HCT116 (cell line): Measurements from ENCODE around the gene NUP42. TPM values are rescaled to one million over a fixed set of nuclear protein-coding genes. Genes with fewer than 3 reads are reported as not detected.

ENCODE experiments used
- ATAC-seq: fragments of 200-7000 bp; cut with Tn5 transposase; 2 replicates; pipeline ENCODE4 v1.9.1; 2020; ENCODE audit warnings: mild to moderate bottlenecking, moderate library complexity
- BruUV-seq: library from RNA; stranded (reverse); fragments of 400-500 nt; replicated peaks from 2 replicates; lab custom pipeline; 2021; lab: Mats Ljungman, UMichigan
- CTCF ChIA-PET: fragments of 300-600 bp; sonication (Branson Sonifier 250); formaldehyde crosslinking; loops from one replicate; lab custom pipeline; 2021; ENCODE audit warnings: antibody characterized with exemption; lab: Charles Lee
- POLR2A ChIA-PET: fragments of 300-600, 350-600 bp; sonication (Branson Sonifier 250); formaldehyde crosslinking; loops from one replicate; lab custom pipeline; 2021; ENCODE audit warnings: antibody characterized with exemption; lab: Charles Lee
- RAD21 ChIA-PET, 2 experiments: fragments of 300-600 bp; sonication (Branson Sonifier 250); formaldehyde crosslinking; loops; one replicate each; lab custom pipeline; 2023; ENCODE audit warnings: low total read pairs in 2 of 2; ENCODE audit not compliant: uncharacterized antibody in 2 of 2, unreplicated experiment in 2 of 2, low non-redundant PET in 1 of 2; lab: Charles Lee
- DNase-seq: peaks from one replicate; pipeline ENCODE4 v3.0.0-alpha.2; 2010; ENCODE audit warnings: low read depth, low spot score
- H2AFZ ChIP-seq: fragments of 200-600 bp; shearing (Covaris generic), sonication (generic); 2 replicates; pipeline ENCODE4 v1.6.1; 2017; ENCODE audit warnings: low read depth, mixed run types, mixed read lengths, antibody characterized with exemption, low read length; ENCODE audit not compliant: poor library complexity, severe bottlenecking
- H3K27ac ChIP-seq: 2 replicates; pipeline ENCODE4 v1.5.1; 2012; ENCODE audit warnings: low read depth, low read length
- H3K27me3 ChIP-seq: fragments of 200-600 bp; sonication (generic); 2 replicates; pipeline ENCODE4 v1.6.1; 2016; ENCODE audit warnings: mixed run types, low read length, mixed read lengths; ENCODE audit not compliant: insufficient read depth
- H3K36me3 ChIP-seq, 2 experiments: fragments of 200-500 bp in 1 of 2; fragments of 200-600 bp in 1 of 2; sonication (Bioruptor generic) in 1 of 2; sonication (generic) in 1 of 2; 2 replicates each; pipeline versions ENCODE4 v1.5.1 to v1.6.1; 2014 to 2016; ENCODE audit warnings: low read length in 2 of 2, inconsistent platforms in 1 of 2, mixed read lengths in 1 of 2, mixed run types in 1 of 2; ENCODE audit not compliant: insufficient read depth in 2 of 2, control insufficient read depth in 1 of 2
- H3K4me1 ChIP-seq, 2 experiments: fragments of 200-600 bp in 1 of 2; sonication (generic) in 1 of 2; 2 replicates each; pipeline versions ENCODE4 v1.5.1 to v1.6.1; 2012 to 2017; ENCODE audit warnings: low read length in 2 of 2, inconsistent platforms in 1 of 2, mild to moderate bottlenecking in 1 of 2, mixed read lengths in 1 of 2, mixed run types in 1 of 2, moderate library complexity in 1 of 2; ENCODE audit not compliant: insufficient read depth in 2 of 2, control insufficient read depth in 1 of 2
- H3K4me2 ChIP-seq: fragments of 200-600 bp; sonication (generic); 2 replicates; pipeline ENCODE4 v1.6.1; 2017; ENCODE audit warnings: mixed run types, low read length, mixed read lengths
- H3K4me3 ChIP-seq, 2 experiments: fragments of 200-600 bp in 1 of 2; sonication (generic) in 1 of 2; replicated peaks in 1 of 2; 2 replicates each; pipeline ENCODE4 v1.5.1; 2011 to 2016; ENCODE audit warnings: low read length in 2 of 2, control low read depth in 1 of 2, low read depth in 1 of 2, mild to moderate bottlenecking in 1 of 2, mixed read lengths in 1 of 2, mixed run types in 1 of 2
- H3K79me2 ChIP-seq: fragments of 200-600 bp; sonication (generic); 2 replicates; pipeline ENCODE4 v1.6.1; 2017; ENCODE audit warnings: mild to moderate bottlenecking, mixed run types, low read length, moderate library complexity, mixed read lengths; ENCODE audit not compliant: insufficient read depth
- H3K9ac ChIP-seq: fragments of 200-600 bp; sonication (generic); 2 replicates; pipeline ENCODE4 v1.6.1; 2016; ENCODE audit warnings: low read length, mixed read lengths
- H3K9me2 ChIP-seq: fragments of 200-600 bp; sonication (generic), shearing (Covaris generic); 2 replicates; pipeline ENCODE4 v1.6.1; 2017; ENCODE audit warnings: mixed run types, mild to moderate bottlenecking, moderate library complexity; ENCODE audit not compliant: insufficient read depth
- H3K9me3 ChIP-seq, 2 experiments: fragments of 200-500 bp in 1 of 2; fragments of 200-600 bp in 1 of 2; sonication (Bioruptor generic) in 1 of 2; sonication (generic) in 1 of 2; 2 replicates each; pipeline ENCODE4 v1.6.1; 2014 to 2017; ENCODE audit warnings: low read length in 2 of 2, mixed read lengths in 2 of 2, inconsistent platforms in 1 of 2, low read depth in 1 of 2, mild to moderate bottlenecking in 1 of 2, mixed run types in 1 of 2, moderate library complexity in 1 of 2; ENCODE audit not compliant: control insufficient read depth in 1 of 2, insufficient read depth in 1 of 2
- H4K20me1 ChIP-seq: fragments of 200-600 bp; sonication (generic), shearing (Covaris generic); 2 replicates; pipeline ENCODE4 v1.6.1; 2017; ENCODE audit warnings: mixed run types, mild to moderate bottlenecking, moderate library complexity; ENCODE audit not compliant: insufficient read depth
- EGR1 ChIP-seq: IDR thresholded peaks from 2 replicates; pipeline ENCODE4 v1.6.1; 2012; ENCODE audit warnings: low read depth
- ELF1 ChIP-seq: IDR thresholded peaks from 2 replicates; pipeline ENCODE4 v1.6.1; 2012; ENCODE audit warnings: low read depth, borderline replicate concordance
- EZH2 ChIP-seq: fragments of 200-600 bp; sonication (generic); IDR thresholded peaks from 2 replicates; pipeline ENCODE4 v1.6.1; 2017; ENCODE audit warnings: antibody characterized with exemption, mixed run types
- EZH2phosphoT487 ChIP-seq: fragments of 200-600 bp; IDR thresholded peaks from 2 replicates; pipeline ENCODE4 v1.6.1; 2018; ENCODE audit warnings: antibody characterized with exemption, borderline replicate concordance
- FOSL1 ChIP-seq: IDR thresholded peaks from 2 replicates; pipeline ENCODE4 v1.6.1; 2012; ENCODE audit warnings: low read depth
- RAD21 ChIP-seq: IDR thresholded peaks from 2 replicates; pipeline ENCODE4 v1.6.1; 2012; ENCODE audit warnings: low read depth, mild to moderate bottlenecking
- SIN3A ChIP-seq: IDR thresholded peaks from 2 replicates; pipeline ENCODE4 v1.6.1; 2012; ENCODE audit warnings: low read depth
- SP1 ChIP-seq: IDR thresholded peaks from 2 replicates; pipeline ENCODE4 v1.6.1; 2012; ENCODE audit warnings: low read depth
- ZNF274 ChIP-seq: fragments of 200-500 bp; sonication (Bioruptor generic); IDR thresholded peaks from 2 replicates; pipeline ENCODE4 v1.6.1; 2014; ENCODE audit warnings: mild to moderate bottlenecking, low read depth, low read length, inconsistent platforms
- intact Hi-C: fragments of 100-400 bp; cut with micrococcal nuclease; formaldehyde crosslinking; loops from 2 replicates; pipeline ENCODE4 v1.10.0; 2022
- total RNA-seq: library from RNA; stranded (reverse); gene quantifications from one replicate; pipeline ENCODE4 v1.2.1, GENCODE V29; 2021; ENCODE audit not compliant: unreplicated experiment
- TF ChIP-seq, protein P1 (sequence below), 3 experiments: fragments of 200-600 bp in 1 of 3; sonication (generic) in 1 of 3; IDR thresholded peaks in 2 of 3; conservative IDR thresholded peaks in 1 of 3; 2 replicates each; pipeline ENCODE4 v1.5.1; 2012 to 2017; ENCODE audit warnings: low read depth in 2 of 3, low read length in 2 of 3, antibody characterized with exemption in 1 of 3, borderline replicate concordance in 1 of 3, control low read depth in 1 of 3, mild to moderate bottlenecking in 1 of 3, mixed read lengths in 1 of 3, mixed run types in 1 of 3, moderate library complexity in 1 of 3; ENCODE audit not compliant: insufficient read depth in 1 of 3
- TF ChIP-seq, protein P2 (sequence below): IDR thresholded peaks from 2 replicates; pipeline ENCODE4 v1.6.1; 2011; ENCODE audit warnings: mild to moderate bottlenecking, low read length, moderate library complexity; ENCODE audit not compliant: insufficient replicate concordance; ENCODE audit errors: extremely low read depth
- TF ChIP-seq, protein P3 (sequence below): IDR thresholded peaks from 2 replicates; pipeline ENCODE4 v1.6.1; 2012

The NUP42 gene
- total RNA-seq, 1 experiment from 2014 or later = 36.5 TPM

DNA sequence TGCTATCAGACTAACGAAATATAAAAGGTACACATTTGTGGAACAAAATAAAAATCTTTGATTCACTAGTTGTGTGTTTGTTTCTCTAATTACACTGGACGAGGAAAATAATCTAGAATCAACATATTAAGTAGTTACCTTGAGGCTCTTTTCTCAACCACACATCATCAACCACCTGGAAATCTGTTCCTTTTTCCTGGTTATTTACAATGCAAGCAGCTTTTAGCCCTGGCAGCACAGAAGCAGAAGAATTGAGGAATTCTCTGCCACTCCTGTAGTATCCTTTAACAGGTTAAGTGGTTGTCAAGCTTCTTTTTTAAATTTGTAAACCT, 23.7 kb downstream of the NUP42 start:
- DNase-seq = no peak
- no peak overlapping the region for H3K4me3 ChIP-seq
- intact Hi-C loops = no loop called here
- peaks cover 0 to 6% of the 10 kb centered on the region in 2 experiments; a peak in 2 of 4 replicates for H3K36me3 ChIP-seq
- BruUV-seq = no TSS peak
- H3K9ac ChIP-seq = no peak overlapping the region
- TF ChIP-seq ZNF274 (no peak), ELF1 (no peak)
- TF ChIP-seq, protein P1, sequence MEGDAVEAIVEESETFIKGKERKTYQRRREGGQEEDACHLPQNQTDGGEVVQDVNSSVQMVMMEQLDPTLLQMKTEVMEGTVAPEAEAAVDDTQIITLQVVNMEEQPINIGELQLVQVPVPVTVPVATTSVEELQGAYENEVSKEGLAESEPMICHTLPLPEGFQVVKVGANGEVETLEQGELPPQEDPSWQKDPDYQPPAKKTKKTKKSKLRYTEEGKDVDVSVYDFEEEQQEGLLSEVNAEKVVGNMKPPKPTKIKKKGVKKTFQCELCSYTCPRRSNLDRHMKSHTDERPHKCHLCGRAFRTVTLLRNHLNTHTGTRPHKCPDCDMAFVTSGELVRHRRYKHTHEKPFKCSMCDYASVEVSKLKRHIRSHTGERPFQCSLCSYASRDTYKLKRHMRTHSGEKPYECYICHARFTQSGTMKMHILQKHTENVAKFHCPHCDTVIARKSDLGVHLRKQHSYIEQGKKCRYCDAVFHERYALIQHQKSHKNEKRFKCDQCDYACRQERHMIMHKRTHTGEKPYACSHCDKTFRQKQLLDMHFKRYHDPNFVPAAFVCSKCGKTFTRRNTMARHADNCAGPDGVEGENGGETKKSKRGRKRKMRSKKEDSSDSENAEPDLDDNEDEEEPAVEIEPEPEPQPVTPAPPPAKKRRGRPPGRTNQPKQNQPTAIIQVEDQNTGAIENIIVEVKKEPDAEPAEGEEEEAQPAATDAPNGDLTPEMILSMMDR (IDR thresholded peaks at IDR 0.05 in 2 of 3, conservative IDR thresholded peaks at IDR 0.05 in 1 of 3; ENCODE audit: borderline replicate concordance in 1 of 3, insufficient read depth in 1 of 3, low read depth in 2 of 3, low read length in 2 of 3) = no peak
- TF ChIP-seq, all 23 proteins: peak for 0
- H3K79me2 ChIP-seq = no peaks in the 10 kb centered on the region
- CTCF ChIA-PET = no interaction called here
- H3K4me2 ChIP-seq = no peak overlapping the region
- H3K27me3 ChIP-seq = no peaks in the 10 kb centered on the region
- H3K9me3 ChIP-seq = no peaks in the 10 kb centered on the region
- no peaks in the 10 kb centered on the region for H3K4me1 ChIP-seq
- ATAC-seq = no peak
- POLR2A ChIA-PET = no interaction called here
- RAD21 ChIA-PET = no interaction called here
- no peaks in the 10 kb centered on the region for H3K9me2 ChIP-seq
- H3K27ac ChIP-seq = no peak overlapping the region
- H2AFZ ChIP-seq = no peak overlapping the region
- no peaks in the 10 kb centered on the region for H4K20me1 ChIP-seq

DNA sequence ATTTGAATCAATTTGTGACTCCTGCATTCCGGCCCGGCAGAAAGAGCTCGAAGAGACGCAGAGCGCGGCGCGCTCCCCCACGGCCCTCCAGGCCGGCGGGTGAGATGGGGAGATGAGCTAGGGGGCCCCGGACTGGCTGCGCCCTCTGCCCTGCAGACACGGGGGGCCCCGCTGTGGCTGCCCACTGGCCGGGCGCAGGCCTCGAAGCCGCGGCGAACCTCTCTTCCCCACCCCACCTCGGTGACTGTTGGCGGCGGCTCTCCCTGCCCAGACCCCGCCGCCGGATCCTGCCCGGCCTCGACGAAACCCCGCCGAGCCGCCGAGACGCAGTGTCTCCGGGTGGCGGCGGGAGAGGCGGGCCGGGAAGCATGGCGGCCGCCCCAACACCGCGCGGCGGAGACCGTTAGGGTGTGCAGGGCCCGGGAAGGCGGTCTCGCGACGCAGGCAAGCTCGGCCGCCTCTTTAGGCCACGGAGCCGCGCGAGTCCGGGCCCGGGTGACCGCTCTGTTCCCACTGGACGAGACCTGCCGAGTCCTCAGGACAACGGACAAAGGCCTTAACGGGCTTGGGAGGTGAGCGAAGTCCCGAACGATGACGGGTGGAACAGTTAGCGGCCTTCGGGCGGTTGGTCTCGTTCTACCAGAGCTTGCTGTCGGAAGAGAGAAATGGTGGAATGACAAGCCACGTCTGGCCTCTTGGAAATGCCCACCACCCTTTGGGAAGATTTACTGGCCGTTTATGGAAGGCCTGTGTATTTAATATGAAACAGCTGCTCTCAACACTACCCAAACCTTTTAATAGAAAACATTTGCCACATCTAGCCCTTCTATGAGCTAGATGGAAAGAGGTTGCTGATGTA, 24.3 kb downstream of the NUP42 start:
- H3K4me2 ChIP-seq = no peak overlapping the region
- no peak overlapping the region for H3K4me3 ChIP-seq
- TF ChIP-seq, protein P1 (IDR thresholded peaks at IDR 0.05 in 2 of 3, conservative IDR thresholded peaks at IDR 0.05 in 1 of 3; ENCODE audit: borderline replicate concordance in 1 of 3, insufficient read depth in 1 of 3, low read depth in 2 of 3, low read length in 2 of 3) = no peak
- TF ChIP-seq EZH2 (no peak), RAD21 (no peak), SP1 (no peak), EGR1 (no peak), EZH2phosphoT487 (no peak), ZNF274 (no peak), SIN3A (no peak), FOSL1 (no peak)
- TF ChIP-seq, protein P2, sequence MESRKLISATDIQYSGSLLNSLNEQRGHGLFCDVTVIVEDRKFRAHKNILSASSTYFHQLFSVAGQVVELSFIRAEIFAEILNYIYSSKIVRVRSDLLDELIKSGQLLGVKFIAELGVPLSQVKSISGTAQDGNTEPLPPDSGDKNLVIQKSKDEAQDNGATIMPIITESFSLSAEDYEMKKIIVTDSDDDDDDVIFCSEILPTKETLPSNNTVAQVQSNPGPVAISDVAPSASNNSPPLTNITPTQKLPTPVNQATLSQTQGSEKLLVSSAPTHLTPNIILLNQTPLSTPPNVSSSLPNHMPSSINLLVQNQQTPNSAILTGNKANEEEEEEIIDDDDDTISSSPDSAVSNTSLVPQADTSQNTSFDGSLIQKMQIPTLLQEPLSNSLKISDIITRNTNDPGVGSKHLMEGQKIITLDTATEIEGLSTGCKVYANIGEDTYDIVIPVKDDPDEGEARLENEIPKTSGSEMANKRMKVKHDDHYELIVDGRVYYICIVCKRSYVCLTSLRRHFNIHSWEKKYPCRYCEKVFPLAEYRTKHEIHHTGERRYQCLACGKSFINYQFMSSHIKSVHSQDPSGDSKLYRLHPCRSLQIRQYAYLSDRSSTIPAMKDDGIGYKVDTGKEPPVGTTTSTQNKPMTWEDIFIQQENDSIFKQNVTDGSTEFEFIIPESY = no peak
- TF ChIP-seq, protein P3, sequence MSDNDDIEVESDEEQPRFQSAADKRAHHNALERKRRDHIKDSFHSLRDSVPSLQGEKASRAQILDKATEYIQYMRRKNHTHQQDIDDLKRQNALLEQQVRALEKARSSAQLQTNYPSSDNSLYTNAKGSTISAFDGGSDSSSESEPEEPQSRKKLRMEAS = no peak

More for the DNA sequence above, 24.3 kb downstream of the NUP42 start:
- peaks cover 0 to 1% of the 10 kb centered on the region in 2 experiments; a peak in 2 of 4 replicates for H3K36me3 ChIP-seq
- H3K9me3 ChIP-seq = no peaks in the 10 kb centered on the region
- no peaks in the 10 kb centered on the region for H3K27me3 ChIP-seq
- ChIA-PET POLR2A (no interaction called here), CTCF (no interaction called here), RAD21 (no interaction called here)
- H3K79me2 ChIP-seq = no peaks in the 10 kb centered on the region
- H2AFZ ChIP-seq = no peak overlapping the region
- ATAC-seq (no peak), DNase-seq (no peak)
- no peaks in the 10 kb centered on the region for H3K4me1 ChIP-seq
- H3K9ac ChIP-seq = no peak overlapping the region
- BruUV-seq = no TSS peak
- H3K9me2 ChIP-seq = no peaks in the 10 kb centered on the region
- intact Hi-C loops = no loop called here
- H3K27ac ChIP-seq = no peak overlapping the region
- H4K20me1 ChIP-seq = no peaks in the 10 kb centered on the region
